Activated CD4-positive, alpha-beta memory T cell treated with anti-CD3 and anti-CD28 coated beads for 36 hours (primary cell): ENCODE results near the gene MLXIP. TPM values are rescaled to one million over a fixed set of nuclear protein-coding genes. Genes with fewer than 3 reads are reported as not detected.

Experiments used
- total RNA-seq, 2 experiments: library from RNA; stranded (reverse); gene quantifications; one replicate each; pipeline ENCODE4 v1.2.3, GENCODE V29; 2021

The MLXIP gene
- total RNA-seq, 2 experiments from 2014 or later, result 17.5 to 19.6 TPM

Other genes with a start within 250 kb of the MLXIP start
- not detected for gene HPD, start 219.9 kb upstream of the MLXIP start, total RNA-seq
- gene PSMD9, start 190.0 kb upstream of the MLXIP start, total RNA-seq, result 10 to 100 TPM; 60.7 to 64.1 TPM
- 1 to 10 TPM; 1.3 to 1.6 TPM for gene CFAP251, start 160.2 kb upstream of the MLXIP start, total RNA-seq
- 1 to 10 TPM; 3.6 to 4.0 TPM for gene BCL7A, start 56.9 kb upstream of the MLXIP start, total RNA-seq
- gene IL31, start 95.5 kb downstream of the MLXIP start, total RNA-seq, result 1 to 10 TPM; 3.8 to 4.0 TPM
- under 1 TPM; 0.41 to 0.76 TPM for gene LRRC43, start 104.4 kb downstream of the MLXIP start, total RNA-seq
- gene B3GNT4, start 125.0 kb downstream of the MLXIP start, total RNA-seq, result 1 to 10 TPM; 2.3 to 3.6 TPM
- 10 to 100 TPM; 51.8 to 52.0 TPM for gene DIABLO, start 147.3 kb downstream of the MLXIP start, total RNA-seq
- gene VPS33A, start 187.7 kb downstream of the MLXIP start, total RNA-seq, result 10 to 100 TPM; 24.2 to 24.6 TPM